SU-DHL-6 (cell line): ENCODE measurements around the gene DOCK1.

Experiments used
- EZH2phosphoT487 ChIP-seq: fragments of 200-600 bp; sonication (generic), shearing (Covaris generic); conservative IDR thresholded peaks from 2 replicates; pipeline ENCODE4 v1.6.1; 2018; ENCODE audit warnings: mild to moderate bottlenecking, antibody characterized with exemption, low read length, moderate library complexity, mixed read lengths
- TF ChIP-seq, protein P1 (sequence below): fragments of 200-600 bp; sonication (generic); IDR thresholded peaks from one replicate; pipeline ENCODE4 v1.5.1; 2017; ENCODE audit warnings: antibody characterized with exemption, mild to moderate bottlenecking, low read length, moderate library complexity; ENCODE audit not compliant: insufficient read depth, poor library complexity, severe bottlenecking

DNA sequence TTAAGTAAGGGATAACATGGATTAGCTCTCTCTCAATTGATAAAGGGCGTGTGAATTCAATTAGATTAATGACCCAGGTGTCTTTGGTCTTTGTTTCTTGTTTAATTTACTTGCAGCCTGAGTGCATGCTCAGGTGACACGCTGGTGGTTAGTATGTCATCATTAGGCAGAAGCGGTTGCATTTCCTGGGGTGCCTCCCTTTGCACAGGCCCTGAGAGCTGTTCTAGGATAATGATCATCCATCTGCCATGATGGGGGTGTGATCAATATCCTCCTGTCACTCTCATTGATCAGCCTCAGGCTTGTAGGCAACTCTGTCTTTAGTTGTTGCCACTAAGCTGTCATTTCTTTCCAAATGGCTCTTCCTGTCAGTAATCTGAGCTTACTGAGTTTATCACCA is 544.3 kb downstream of the DOCK1 start:
- TF ChIP-seq, protein P1, sequence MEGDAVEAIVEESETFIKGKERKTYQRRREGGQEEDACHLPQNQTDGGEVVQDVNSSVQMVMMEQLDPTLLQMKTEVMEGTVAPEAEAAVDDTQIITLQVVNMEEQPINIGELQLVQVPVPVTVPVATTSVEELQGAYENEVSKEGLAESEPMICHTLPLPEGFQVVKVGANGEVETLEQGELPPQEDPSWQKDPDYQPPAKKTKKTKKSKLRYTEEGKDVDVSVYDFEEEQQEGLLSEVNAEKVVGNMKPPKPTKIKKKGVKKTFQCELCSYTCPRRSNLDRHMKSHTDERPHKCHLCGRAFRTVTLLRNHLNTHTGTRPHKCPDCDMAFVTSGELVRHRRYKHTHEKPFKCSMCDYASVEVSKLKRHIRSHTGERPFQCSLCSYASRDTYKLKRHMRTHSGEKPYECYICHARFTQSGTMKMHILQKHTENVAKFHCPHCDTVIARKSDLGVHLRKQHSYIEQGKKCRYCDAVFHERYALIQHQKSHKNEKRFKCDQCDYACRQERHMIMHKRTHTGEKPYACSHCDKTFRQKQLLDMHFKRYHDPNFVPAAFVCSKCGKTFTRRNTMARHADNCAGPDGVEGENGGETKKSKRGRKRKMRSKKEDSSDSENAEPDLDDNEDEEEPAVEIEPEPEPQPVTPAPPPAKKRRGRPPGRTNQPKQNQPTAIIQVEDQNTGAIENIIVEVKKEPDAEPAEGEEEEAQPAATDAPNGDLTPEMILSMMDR = no peak
- no peak for TF ChIP-seq EZH2phosphoT487
